Astrocyte of the spinal cord (primary cell): ENCODE results near the gene UNC5CL.
A peak's percentile ranks its signal among the peaks of the same experiment; 100 is the strongest.

ENCODE experiments used
- DNase-seq: peaks from one replicate; pipeline ENCODE4 v3.0.0; 2011; ENCODE audit warnings: low read depth, low spot score
- H3K4me3 ChIP-seq: 2 replicates; pipeline ENCODE4 v1.5.1; 2011; ENCODE audit warnings: low read depth, mild to moderate bottlenecking, low read length, moderate library complexity
- in situ Hi-C: cut with HindIII; loops from 2 replicates; pipeline ENCODE4 v1.10.0; 2017; ENCODE audit warnings: low sequenced_read_pairs
- TF ChIP-seq, protein P1 (sequence below): IDR thresholded peaks from 2 replicates; pipeline ENCODE4 v1.5.1; 2012; ENCODE audit warnings: low read depth, mild to moderate bottlenecking, low read length, inconsistent platforms

UNC5CL gene

DNA sequence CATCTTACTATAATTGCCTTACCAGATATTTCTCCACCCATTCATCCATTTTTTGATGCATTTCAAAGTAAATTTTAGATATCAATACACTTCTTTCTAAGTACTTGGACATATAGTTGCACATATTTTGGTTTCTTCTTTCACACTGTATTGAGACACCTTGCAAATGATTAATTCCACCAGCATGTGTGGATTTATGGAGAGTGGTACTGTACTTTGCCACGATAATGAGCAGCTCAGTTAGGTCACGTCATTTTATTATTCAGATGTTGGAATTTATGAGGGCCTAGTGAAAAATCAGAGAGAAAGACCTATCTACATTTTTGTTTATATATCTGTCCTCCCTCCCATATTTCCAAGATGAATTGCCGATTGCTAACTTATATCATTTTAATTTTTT is 39.1 kb upstream of the UNC5CL start:
- no peak overlapping the region for H3K4me3 ChIP-seq
- no peak for DNase-seq
- in situ Hi-C loops = no loop called here
- TF ChIP-seq, protein P1, sequence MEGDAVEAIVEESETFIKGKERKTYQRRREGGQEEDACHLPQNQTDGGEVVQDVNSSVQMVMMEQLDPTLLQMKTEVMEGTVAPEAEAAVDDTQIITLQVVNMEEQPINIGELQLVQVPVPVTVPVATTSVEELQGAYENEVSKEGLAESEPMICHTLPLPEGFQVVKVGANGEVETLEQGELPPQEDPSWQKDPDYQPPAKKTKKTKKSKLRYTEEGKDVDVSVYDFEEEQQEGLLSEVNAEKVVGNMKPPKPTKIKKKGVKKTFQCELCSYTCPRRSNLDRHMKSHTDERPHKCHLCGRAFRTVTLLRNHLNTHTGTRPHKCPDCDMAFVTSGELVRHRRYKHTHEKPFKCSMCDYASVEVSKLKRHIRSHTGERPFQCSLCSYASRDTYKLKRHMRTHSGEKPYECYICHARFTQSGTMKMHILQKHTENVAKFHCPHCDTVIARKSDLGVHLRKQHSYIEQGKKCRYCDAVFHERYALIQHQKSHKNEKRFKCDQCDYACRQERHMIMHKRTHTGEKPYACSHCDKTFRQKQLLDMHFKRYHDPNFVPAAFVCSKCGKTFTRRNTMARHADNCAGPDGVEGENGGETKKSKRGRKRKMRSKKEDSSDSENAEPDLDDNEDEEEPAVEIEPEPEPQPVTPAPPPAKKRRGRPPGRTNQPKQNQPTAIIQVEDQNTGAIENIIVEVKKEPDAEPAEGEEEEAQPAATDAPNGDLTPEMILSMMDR = no peak

GRCh38 chr6:41077536-41077935 is 38.5 kb upstream of the UNC5CL start:
- H3K4me3 ChIP-seq = no peak overlapping the region
- in situ Hi-C loops = no loop called here
- no peak for DNase-seq
- TF ChIP-seq, protein P1 = no peak

GRCh38 chr6:41075651-41076626 is 36.9 kb upstream of the UNC5CL start:
- no peak overlapping the region for H3K4me3 ChIP-seq
- TF ChIP-seq, protein P1 = no peak
- DNase-seq = no peak
- in situ Hi-C loops = no loop called here

DNA sequence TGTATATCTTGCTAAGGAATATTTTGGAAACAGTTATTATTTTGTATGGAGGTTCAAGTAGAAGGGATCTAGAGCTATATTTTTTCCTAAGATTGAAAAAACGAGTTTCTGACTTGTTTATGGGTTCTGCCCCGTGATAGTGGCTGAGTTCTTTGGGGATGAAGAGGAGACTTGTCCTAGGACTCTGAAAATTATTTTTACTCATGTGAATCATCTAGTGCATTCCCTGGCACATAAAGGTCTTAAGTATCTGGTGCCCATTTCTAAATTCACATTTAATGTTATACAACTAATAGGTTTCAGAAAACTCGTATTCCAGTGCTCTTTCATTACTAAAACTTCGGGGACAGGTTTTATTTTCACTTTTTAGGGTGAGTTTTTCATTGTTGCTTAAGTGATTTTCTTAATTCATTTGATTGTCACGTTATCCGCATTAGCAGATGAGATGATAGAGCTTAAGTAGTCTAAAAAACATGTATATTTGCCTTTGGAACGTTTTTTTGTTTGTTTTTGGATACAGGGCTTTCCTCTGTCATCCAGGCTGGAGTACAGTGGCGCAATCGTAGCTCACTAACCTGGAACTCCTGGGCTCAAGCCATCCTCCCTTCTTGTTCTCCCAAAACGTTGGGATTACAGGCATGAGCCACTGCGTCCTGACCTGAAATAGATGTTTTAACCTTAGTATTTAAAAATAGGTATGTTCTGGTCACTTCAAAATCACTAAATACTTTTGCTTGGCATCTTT is 35.8 kb upstream of the UNC5CL start:
- no peak for DNase-seq
- peak overlapping the region; percentile 88 for H3K4me3 ChIP-seq
- in situ Hi-C loops = no loop called here
- TF ChIP-seq, protein P1 = no peak

GRCh38 chr6:41073968-41074691 is 35.1 kb upstream of the UNC5CL start:
- in situ Hi-C loops = no loop called here
- H3K4me3 ChIP-seq = peak overlapping the region; percentile 88
- peak; percentile 31 for DNase-seq
- TF ChIP-seq, protein P1 = no peak

- H3K4me3 ChIP-seq = peak overlapping the region; percentile 88
- in situ Hi-C loops = no loop called here
- DNase-seq = peak; percentile 81
- TF ChIP-seq, protein P1 = no peak
Measured at GRCh38 chr6:41073203-41073967, 34.4 kb upstream of the UNC5CL start.
